ENCODE results near the gene SPTY2D1.

Gene SPTY2D1

GRCh38 chr11:18564149-18564548 lies 70.0 kb downstream of the SPTY2D1 start:
- Histone ChIP-seq H3K4me3 (ENCODE audit: low read depth, low read length) (no peak overlapping the region), H3K27me3 (ENCODE audit: insufficient read depth, low read length) (no peaks in the 10 kb centered on the region), H3K27ac (ENCODE audit: low read depth, low read length) (no peak overlapping the region), H2AFZ (ENCODE audit: low read length, unreplicated experiment) (no peak overlapping the region), H3K36me3 (ENCODE audit: insufficient read depth, low read length) (peaks cover 7% of the 10 kb centered on the region; the same call in 1 of the 2 replicates), H3K79me2 (ENCODE audit: control insufficient read depth, insufficient read depth, low read length, unreplicated experiment) (no peaks in the 10 kb centered on the region), H3K4me1 (ENCODE audit: control insufficient read depth, insufficient read depth, low read length, unreplicated experiment) (peaks cover 23% of the 10 kb centered on the region)

- H3K27ac ChIP-seq (ENCODE audit: low read depth, low read length), result no peak overlapping the region
- no peaks in the 10 kb centered on the region for H3K79me2 ChIP-seq (ENCODE audit: control insufficient read depth, insufficient read depth, low read length, unreplicated experiment)
- H3K36me3 ChIP-seq (ENCODE audit: insufficient read depth, low read length), result peaks cover 7% of the 10 kb centered on the region; the same call in 1 of the 2 replicates
These were observed 70.9 kb downstream of the SPTY2D1 start for GRCh38 chr11:18563090-18563730.

More at GRCh38 chr11:18563090-18563730, 70.9 kb downstream of the SPTY2D1 start:
- no peak overlapping the region for H2AFZ ChIP-seq (ENCODE audit: low read length, unreplicated experiment)
- H3K4me1 ChIP-seq (ENCODE audit: control insufficient read depth, insufficient read depth, low read length, unreplicated experiment), result peaks cover 23% of the 10 kb centered on the region
- no peak overlapping the region for H3K4me3 ChIP-seq (ENCODE audit: low read depth, low read length)
- H3K27me3 ChIP-seq (ENCODE audit: insufficient read depth, low read length), result no peaks in the 10 kb centered on the region

Measured in ACC112 (cell line).